Testis (tissue), 2 donors: ENCODE data around the gene CALM3.

ENCODE experiments used
- POLR2A ChIP-seq: fragments of 450-650 bp; IDR thresholded peaks from one replicate; pipeline ENCODE4 v1.6.1; 2017; ENCODE audit warnings: antibody characterized with exemption, mild to moderate bottlenecking, moderate library complexity
- TF ChIP-seq, protein P1 (sequence below), 3 experiments: fragments of 450-650 bp in 2 of 3; fragments of 200-600 bp in 1 of 3; sonication (generic) in 1 of 3; IDR thresholded peaks; one replicate each; pipeline ENCODE4 v1.5.1; 2016 to 2019; ENCODE audit warnings: antibody characterized with exemption in 3 of 3, mild to moderate bottlenecking in 2 of 3, moderate library complexity in 1 of 3

GRCh38 chr19:46634656-46635218 lies 33.6 kb downstream of the CALM3 start:
- TF ChIP-seq POLR2A, result no peak
- TF ChIP-seq, protein P1, sequence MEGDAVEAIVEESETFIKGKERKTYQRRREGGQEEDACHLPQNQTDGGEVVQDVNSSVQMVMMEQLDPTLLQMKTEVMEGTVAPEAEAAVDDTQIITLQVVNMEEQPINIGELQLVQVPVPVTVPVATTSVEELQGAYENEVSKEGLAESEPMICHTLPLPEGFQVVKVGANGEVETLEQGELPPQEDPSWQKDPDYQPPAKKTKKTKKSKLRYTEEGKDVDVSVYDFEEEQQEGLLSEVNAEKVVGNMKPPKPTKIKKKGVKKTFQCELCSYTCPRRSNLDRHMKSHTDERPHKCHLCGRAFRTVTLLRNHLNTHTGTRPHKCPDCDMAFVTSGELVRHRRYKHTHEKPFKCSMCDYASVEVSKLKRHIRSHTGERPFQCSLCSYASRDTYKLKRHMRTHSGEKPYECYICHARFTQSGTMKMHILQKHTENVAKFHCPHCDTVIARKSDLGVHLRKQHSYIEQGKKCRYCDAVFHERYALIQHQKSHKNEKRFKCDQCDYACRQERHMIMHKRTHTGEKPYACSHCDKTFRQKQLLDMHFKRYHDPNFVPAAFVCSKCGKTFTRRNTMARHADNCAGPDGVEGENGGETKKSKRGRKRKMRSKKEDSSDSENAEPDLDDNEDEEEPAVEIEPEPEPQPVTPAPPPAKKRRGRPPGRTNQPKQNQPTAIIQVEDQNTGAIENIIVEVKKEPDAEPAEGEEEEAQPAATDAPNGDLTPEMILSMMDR (IDR thresholded peaks at IDR 0.05), result no peak
